ENCODE data around the gene OLA1.

The OLA1 gene

DNA sequence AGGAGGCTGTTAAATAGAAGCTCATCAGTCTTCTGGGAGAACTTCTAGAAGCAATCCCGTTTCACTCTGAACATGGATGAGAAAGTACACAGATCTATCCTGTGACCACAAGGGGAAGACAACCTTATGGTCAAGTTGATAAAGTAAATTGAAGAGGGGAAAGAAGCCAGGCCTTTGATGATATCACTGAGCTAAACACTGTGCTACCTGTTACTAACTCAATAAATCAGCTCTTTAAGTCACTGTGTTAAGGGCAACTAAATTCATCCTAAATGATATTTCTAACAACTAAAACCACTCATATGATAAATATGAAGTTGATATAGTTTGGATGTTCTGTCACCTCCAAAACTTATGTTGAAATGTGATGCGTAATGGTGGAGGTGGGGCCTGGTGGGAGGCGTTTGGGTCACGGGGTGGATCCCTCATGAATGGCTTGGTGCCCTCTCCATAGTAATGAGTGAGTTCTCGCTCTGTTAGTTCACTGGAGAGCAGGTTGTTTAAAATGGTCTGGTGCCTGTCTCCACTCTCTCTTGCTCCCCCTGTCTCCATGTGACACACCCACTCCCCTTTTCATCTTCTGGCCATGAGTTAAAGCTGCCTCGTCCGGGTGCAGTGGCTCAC, 23.6 kb downstream of the OLA1 start:
- Histone ChIP-seq H3K4me1 (ENCODE audit: control insufficient read depth, insufficient read depth, low read length) (no peaks in the 10 kb centered on the region), H3K9me3 (ENCODE audit: control insufficient read depth, insufficient read depth, low read length) (no peaks in the 10 kb centered on the region), H3K27ac (ENCODE audit: low read length) (no peak overlapping the region), H3K36me3 (ENCODE audit: control insufficient read depth, insufficient read depth, low read length) (no peaks in the 10 kb centered on the region), H3K4me3 (ENCODE audit: low read length) (no peak overlapping the region), H3K27me3 (ENCODE audit: control insufficient read depth, insufficient read depth, low read length) (no peaks in the 10 kb centered on the region)
- DNase-seq (ENCODE audit: low read depth, low spot score): no peak
- WGBS (ENCODE audit: insufficient coverage, insufficient read length): no CpG with 5 or more reads among the region's 7 CpGs

DNA sequence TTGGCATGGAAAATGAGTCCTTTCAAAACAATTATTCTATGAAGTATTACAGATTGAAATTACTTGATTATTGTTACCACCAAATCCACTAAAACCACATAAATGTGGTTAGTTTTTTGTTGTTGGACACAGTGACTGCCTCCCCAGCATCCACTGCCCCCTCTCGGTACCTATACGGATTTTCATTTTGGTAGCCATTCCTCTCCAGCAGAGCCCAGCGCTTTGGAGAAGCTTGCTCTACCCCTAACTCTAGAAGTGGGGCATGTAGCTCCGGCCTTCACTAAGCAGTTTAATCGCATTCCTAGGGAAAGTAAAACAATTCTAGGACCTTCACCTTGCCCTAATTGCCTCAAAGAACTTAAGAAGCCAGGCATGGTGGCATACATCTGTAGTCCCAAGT, 24.2 kb downstream of the OLA1 start:
- WGBS (ENCODE audit: insufficient coverage, insufficient read length): no CpG with 5 or more reads among the region's 5 CpGs

GRCh38 chr2:174223388-174223787, 24.9 kb downstream of the OLA1 start:
- H3K4me1 ChIP-seq (ENCODE audit: control insufficient read depth, insufficient read depth, low read length): no peaks in the 10 kb centered on the region
- no peak overlapping the region for H3K4me3 ChIP-seq (ENCODE audit: low read length)
- H3K27ac ChIP-seq (ENCODE audit: low read length): no peak overlapping the region
- no peaks in the 10 kb centered on the region for H3K9me3 ChIP-seq (ENCODE audit: control insufficient read depth, insufficient read depth, low read length)
- no CpG with 5 or more reads among the region's 3 CpGs for WGBS (ENCODE audit: insufficient coverage, insufficient read length)
- H3K36me3 ChIP-seq (ENCODE audit: control insufficient read depth, insufficient read depth, low read length): no peaks in the 10 kb centered on the region
- H3K27me3 ChIP-seq (ENCODE audit: control insufficient read depth, insufficient read depth, low read length): no peaks in the 10 kb centered on the region
- DNase-seq (ENCODE audit: low read depth, low spot score): no peak

More for the DNA sequence above, 24.2 kb downstream of the OLA1 start:
- H3K27me3 ChIP-seq (ENCODE audit: control insufficient read depth, insufficient read depth, low read length): no peaks in the 10 kb centered on the region
- H3K9me3 ChIP-seq (ENCODE audit: control insufficient read depth, insufficient read depth, low read length): no peaks in the 10 kb centered on the region
- H3K4me1 ChIP-seq (ENCODE audit: control insufficient read depth, insufficient read depth, low read length): no peaks in the 10 kb centered on the region
- H3K4me3 ChIP-seq (ENCODE audit: low read length): no peak overlapping the region
- no peak overlapping the region for H3K27ac ChIP-seq (ENCODE audit: low read length)
- no peak for DNase-seq (ENCODE audit: low read depth, low spot score)
- no peaks in the 10 kb centered on the region for H3K36me3 ChIP-seq (ENCODE audit: control insufficient read depth, insufficient read depth, low read length)

DNA sequence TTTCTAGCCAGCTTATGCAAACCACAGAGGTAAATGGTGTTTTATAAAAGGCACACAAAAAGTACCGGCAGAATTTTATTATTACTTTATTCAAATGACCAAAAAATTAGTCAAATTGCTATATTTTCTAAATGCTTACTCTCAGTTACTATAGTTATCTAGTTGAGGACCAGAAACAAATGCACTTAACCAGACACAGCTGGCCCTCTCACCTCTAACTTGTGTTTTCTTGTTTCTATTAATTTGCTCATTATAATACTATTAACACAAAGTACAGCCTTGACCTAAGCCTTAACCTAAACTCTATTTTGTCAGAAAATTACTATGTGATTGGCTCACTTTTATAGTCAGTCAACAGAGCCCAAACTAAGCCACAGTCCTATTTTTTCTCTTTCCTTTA, 26.2 kb downstream of the OLA1 start:
- Histone ChIP-seq H3K4me3 (ENCODE audit: low read length) (no peak overlapping the region), H3K4me1 (ENCODE audit: control insufficient read depth, insufficient read depth, low read length) (no peaks in the 10 kb centered on the region), H3K9me3 (ENCODE audit: control insufficient read depth, insufficient read depth, low read length) (no peaks in the 10 kb centered on the region), H3K27ac (ENCODE audit: low read length) (no peak overlapping the region), H3K36me3 (ENCODE audit: control insufficient read depth, insufficient read depth, low read length) (no peaks in the 10 kb centered on the region), H3K27me3 (ENCODE audit: control insufficient read depth, insufficient read depth, low read length) (no peaks in the 10 kb centered on the region)
- no CpG with 5 or more reads among the region's 1 CpG for WGBS (ENCODE audit: insufficient coverage, insufficient read length)
- DNase-seq (ENCODE audit: low read depth, low spot score): no peak

DNA sequence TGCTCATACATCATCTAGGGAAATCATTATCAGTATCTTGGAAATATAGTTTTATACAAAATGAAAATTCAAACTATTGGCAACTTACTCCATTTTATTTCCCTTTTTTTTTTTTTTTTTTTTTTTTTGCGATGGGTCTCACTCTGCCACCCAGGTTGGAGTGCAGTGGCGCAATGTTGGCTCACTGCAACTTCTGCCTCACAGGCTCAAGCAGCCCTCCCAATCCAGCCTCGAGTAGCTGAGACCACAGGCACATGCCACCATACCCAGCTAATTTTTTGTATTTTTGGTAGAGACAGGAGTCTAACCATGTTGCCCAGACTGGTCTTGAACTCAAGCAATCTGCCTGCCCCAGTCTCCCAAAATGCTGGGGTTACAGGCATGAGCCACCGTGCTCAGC, 29.0 kb downstream of the OLA1 start:
- no CpG with 5 or more reads among the region's 4 CpGs for WGBS (ENCODE audit: insufficient coverage, insufficient read length)
- no peaks in the 10 kb centered on the region for H3K36me3 ChIP-seq (ENCODE audit: control insufficient read depth, insufficient read depth, low read length)

DNA sequence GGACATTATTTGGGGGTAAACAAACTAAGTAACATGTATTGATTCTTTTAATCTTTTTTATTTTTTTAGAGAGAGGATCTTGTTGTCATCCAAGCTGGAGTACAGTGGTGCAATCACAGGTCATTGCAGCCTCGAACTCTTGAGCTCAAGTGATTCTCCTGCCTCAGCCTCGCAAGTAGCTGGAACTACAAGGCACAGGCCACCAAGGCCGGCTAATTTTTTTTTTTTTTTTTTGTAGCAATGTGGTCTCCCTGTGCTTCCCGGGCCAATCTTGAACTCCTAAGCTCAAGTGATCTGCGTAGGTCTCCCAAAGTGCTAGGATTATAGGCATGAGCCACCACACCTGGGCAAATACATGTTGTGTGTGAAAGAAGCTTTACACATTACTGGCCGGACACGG, 29.6 kb downstream of the OLA1 start:
- Histone ChIP-seq H3K9me3 (ENCODE audit: control insufficient read depth, insufficient read depth, low read length) (no peaks in the 10 kb centered on the region), H3K4me3 (ENCODE audit: low read length) (no peak overlapping the region), H3K4me1 (ENCODE audit: control insufficient read depth, insufficient read depth, low read length) (no peaks in the 10 kb centered on the region), H3K36me3 (ENCODE audit: control insufficient read depth, insufficient read depth, low read length) (no peaks in the 10 kb centered on the region), H3K27ac (ENCODE audit: low read length) (no peak overlapping the region), H3K27me3 (ENCODE audit: control insufficient read depth, insufficient read depth, low read length) (no peaks in the 10 kb centered on the region)
- no peak for DNase-seq (ENCODE audit: low read depth, low spot score)
- WGBS (ENCODE audit: insufficient coverage, insufficient read length): no CpG with 5 or more reads among the region's 7 CpGs

More for the DNA sequence above, 29.0 kb downstream of the OLA1 start:
- H3K27me3 ChIP-seq (ENCODE audit: control insufficient read depth, insufficient read depth, low read length): no peaks in the 10 kb centered on the region
- DNase-seq (ENCODE audit: low read depth, low spot score): no peak
- H3K4me1 ChIP-seq (ENCODE audit: control insufficient read depth, insufficient read depth, low read length): no peaks in the 10 kb centered on the region
- H3K27ac ChIP-seq (ENCODE audit: low read length): no peak overlapping the region
- no peak overlapping the region for H3K4me3 ChIP-seq (ENCODE audit: low read length)
- no peaks in the 10 kb centered on the region for H3K9me3 ChIP-seq (ENCODE audit: control insufficient read depth, insufficient read depth, low read length)

DNA sequence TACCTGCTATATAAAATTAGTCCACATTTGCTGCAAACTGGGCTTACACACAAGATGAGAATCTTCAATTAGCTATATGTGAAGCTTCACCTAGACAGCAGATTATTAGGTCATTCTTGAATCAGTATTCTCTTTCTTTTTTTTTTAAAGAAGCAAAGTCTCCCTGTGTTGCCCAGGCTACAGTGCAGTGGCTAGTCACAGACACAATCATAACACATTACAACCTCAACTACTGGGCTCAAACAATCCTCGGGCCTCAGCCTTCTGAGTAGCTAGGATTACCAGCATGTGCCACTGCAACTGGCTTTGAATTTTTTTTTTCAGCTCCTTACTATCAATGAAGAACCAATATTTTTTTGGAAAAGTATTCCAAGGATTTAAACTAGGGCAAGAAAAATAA, 30.5 kb downstream of the OLA1 start:
- Histone ChIP-seq H3K36me3 (ENCODE audit: control insufficient read depth, insufficient read depth, low read length) (no peaks in the 10 kb centered on the region), H3K4me1 (ENCODE audit: control insufficient read depth, insufficient read depth, low read length) (no peaks in the 10 kb centered on the region), H3K27me3 (ENCODE audit: control insufficient read depth, insufficient read depth, low read length) (no peaks in the 10 kb centered on the region), H3K9me3 (ENCODE audit: control insufficient read depth, insufficient read depth, low read length) (no peaks in the 10 kb centered on the region), H3K4me3 (ENCODE audit: low read length) (no peak overlapping the region), H3K27ac (ENCODE audit: low read length) (no peak overlapping the region)
- no CpG with 5 or more reads among the region's 1 CpG for WGBS (ENCODE audit: insufficient coverage, insufficient read length)
- no peak for DNase-seq (ENCODE audit: low read depth, low spot score)

DNA sequence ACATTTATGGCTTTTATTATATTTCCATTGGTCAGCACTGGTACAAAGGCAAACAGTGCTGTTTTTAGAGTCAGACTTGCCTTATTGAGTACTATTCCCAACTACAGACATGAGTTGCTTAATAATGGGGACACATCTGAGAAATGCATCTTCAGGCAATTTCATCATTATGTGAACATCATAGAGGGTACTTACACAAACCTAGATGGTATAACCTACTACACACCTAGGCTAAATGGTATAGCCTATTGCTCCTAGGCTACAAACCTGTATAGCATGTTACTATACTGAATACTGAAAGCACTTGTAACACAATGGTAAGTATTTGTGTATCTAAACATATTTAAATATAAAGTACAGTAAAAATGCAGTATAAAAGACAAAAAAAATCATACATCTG, 36.4 kb downstream of the OLA1 start:
- no peaks in the 10 kb centered on the region for H3K4me1 ChIP-seq (ENCODE audit: control insufficient read depth, insufficient read depth, low read length)
- H3K4me3 ChIP-seq (ENCODE audit: low read length): no peak overlapping the region
- no peaks in the 10 kb centered on the region for H3K36me3 ChIP-seq (ENCODE audit: control insufficient read depth, insufficient read depth, low read length)
- no peak for DNase-seq (ENCODE audit: low read depth, low spot score)
- no peaks in the 10 kb centered on the region for H3K9me3 ChIP-seq (ENCODE audit: control insufficient read depth, insufficient read depth, low read length)
- H3K27me3 ChIP-seq (ENCODE audit: control insufficient read depth, insufficient read depth, low read length): no peaks in the 10 kb centered on the region
- H3K27ac ChIP-seq (ENCODE audit: low read length): no peak overlapping the region

DNA sequence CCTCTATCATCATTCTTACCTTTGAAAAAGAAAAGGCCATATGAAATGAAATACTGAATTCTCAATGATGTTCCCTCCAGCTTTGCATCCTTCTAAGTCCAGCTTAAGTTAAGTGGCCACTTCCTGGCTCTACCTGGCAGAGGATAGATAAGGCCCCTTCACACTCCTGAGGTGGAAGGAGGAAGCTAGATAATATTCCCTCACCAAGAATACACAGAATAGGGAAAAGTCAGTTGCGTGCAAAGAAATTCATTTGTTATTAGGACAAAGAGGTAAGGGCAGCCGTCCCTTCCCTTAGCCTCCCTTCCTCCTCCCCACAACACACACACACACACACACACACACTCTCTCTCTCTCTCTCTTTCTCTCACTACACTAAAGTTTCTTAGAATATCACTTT, 37.5 kb downstream of the OLA1 start:
- no CpG with 5 or more reads among the region's 2 CpGs for WGBS (ENCODE audit: insufficient coverage, insufficient read length)
- DNase-seq (ENCODE audit: low read depth, low spot score): no peak
- no peaks in the 10 kb centered on the region for H3K27me3 ChIP-seq (ENCODE audit: control insufficient read depth, insufficient read depth, low read length)
- H3K4me3 ChIP-seq (ENCODE audit: low read length): no peak overlapping the region
- H3K27ac ChIP-seq (ENCODE audit: low read length): no peak overlapping the region
- H3K36me3 ChIP-seq (ENCODE audit: control insufficient read depth, insufficient read depth, low read length): no peaks in the 10 kb centered on the region
- H3K4me1 ChIP-seq (ENCODE audit: control insufficient read depth, insufficient read depth, low read length): no peaks in the 10 kb centered on the region
- no peaks in the 10 kb centered on the region for H3K9me3 ChIP-seq (ENCODE audit: control insufficient read depth, insufficient read depth, low read length)

GRCh38 chr2:174209325-174209724, 39.0 kb downstream of the OLA1 start:
- no peaks in the 10 kb centered on the region for H3K27me3 ChIP-seq (ENCODE audit: control insufficient read depth, insufficient read depth, low read length)
- no peaks in the 10 kb centered on the region for H3K36me3 ChIP-seq (ENCODE audit: control insufficient read depth, insufficient read depth, low read length)
- DNase-seq (ENCODE audit: low read depth, low spot score): no peak
- no peaks in the 10 kb centered on the region for H3K9me3 ChIP-seq (ENCODE audit: control insufficient read depth, insufficient read depth, low read length)
- no CpG with 5 or more reads among the region's 2 CpGs for WGBS (ENCODE audit: insufficient coverage, insufficient read length)
- H3K27ac ChIP-seq (ENCODE audit: low read length): no peak overlapping the region
- H3K4me3 ChIP-seq (ENCODE audit: low read length): no peak overlapping the region
- H3K4me1 ChIP-seq (ENCODE audit: control insufficient read depth, insufficient read depth, low read length): no peaks in the 10 kb centered on the region

DNA sequence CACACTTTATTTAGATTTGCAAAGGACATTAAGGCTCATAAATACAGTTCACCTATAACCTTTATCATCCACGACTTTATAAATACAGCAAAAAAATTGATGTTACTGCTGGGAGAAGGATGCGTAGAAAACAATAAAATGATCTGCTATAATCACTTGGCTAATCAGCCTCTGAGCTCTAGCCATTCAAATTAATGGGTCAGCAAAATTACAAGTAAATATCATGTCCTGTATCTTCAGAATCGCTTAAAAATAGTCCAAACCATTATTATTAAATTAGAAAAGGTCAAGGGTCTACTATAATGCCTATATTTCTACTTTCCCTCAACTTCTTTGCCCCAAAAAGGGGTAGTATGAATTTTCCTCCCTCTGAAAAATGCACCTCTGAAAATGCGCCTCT, 40.3 kb downstream of the OLA1 start:
- Histone ChIP-seq H3K4me3 (ENCODE audit: low read length) (no peak overlapping the region), H3K27ac (ENCODE audit: low read length) (no peak overlapping the region), H3K27me3 (ENCODE audit: control insufficient read depth, insufficient read depth, low read length) (no peaks in the 10 kb centered on the region), H3K4me1 (ENCODE audit: control insufficient read depth, insufficient read depth, low read length) (no peaks in the 10 kb centered on the region), H3K9me3 (ENCODE audit: control insufficient read depth, insufficient read depth, low read length) (no peaks in the 10 kb centered on the region), H3K36me3 (ENCODE audit: control insufficient read depth, insufficient read depth, low read length) (no peaks in the 10 kb centered on the region)
- WGBS (ENCODE audit: insufficient coverage, insufficient read length): no CpG with 5 or more reads among the region's 4 CpGs
- no peak for DNase-seq (ENCODE audit: low read depth, low spot score)
